HCT116 (cell line): ENCODE results near the gene MPHOSPH10. TPM values are rescaled to one million over a fixed set of nuclear protein-coding genes. Genes with fewer than 3 reads are reported as not detected.

ENCODE experiments used
- ATAC-seq: fragments of 200-7000 bp; cut with Tn5 transposase; 2 replicates; pipeline ENCODE4 v1.9.1; 2020; ENCODE audit warnings: mild to moderate bottlenecking, moderate library complexity
- BruUV-seq: library from RNA; stranded (reverse); fragments of 400-500 nt; replicated peaks from 2 replicates; lab custom pipeline; 2021; lab: Mats Ljungman, UMichigan
- CTCF ChIA-PET: fragments of 300-600 bp; sonication (Branson Sonifier 250); formaldehyde crosslinking; loops from one replicate; lab custom pipeline; 2021; ENCODE audit warnings: antibody characterized with exemption; lab: Charles Lee
- POLR2A ChIA-PET: fragments of 300-600, 350-600 bp; sonication (Branson Sonifier 250); formaldehyde crosslinking; loops from one replicate; lab custom pipeline; 2021; ENCODE audit warnings: antibody characterized with exemption; lab: Charles Lee
- RAD21 ChIA-PET, 2 experiments: fragments of 300-600 bp; sonication (Branson Sonifier 250); formaldehyde crosslinking; loops; one replicate each; lab custom pipeline; 2023; ENCODE audit warnings: low total read pairs in 2 of 2; ENCODE audit not compliant: uncharacterized antibody in 2 of 2, unreplicated experiment in 2 of 2, low non-redundant PET in 1 of 2; lab: Charles Lee
- DNase-seq: peaks from one replicate; pipeline ENCODE4 v3.0.0-alpha.2; 2010; ENCODE audit warnings: low read depth, low spot score
- H2AFZ ChIP-seq: fragments of 200-600 bp; shearing (Covaris generic), sonication (generic); 2 replicates; pipeline ENCODE4 v1.6.1; 2017; ENCODE audit warnings: low read depth, mixed run types, mixed read lengths, antibody characterized with exemption, low read length; ENCODE audit not compliant: poor library complexity, severe bottlenecking
- H3K27ac ChIP-seq: 2 replicates; pipeline ENCODE4 v1.5.1; 2012; ENCODE audit warnings: low read depth, low read length
- H3K27me3 ChIP-seq: fragments of 200-600 bp; sonication (generic); 2 replicates; pipeline ENCODE4 v1.6.1; 2016; ENCODE audit warnings: mixed run types, low read length, mixed read lengths; ENCODE audit not compliant: insufficient read depth
- H3K36me3 ChIP-seq, 2 experiments: fragments of 200-500 bp in 1 of 2; fragments of 200-600 bp in 1 of 2; sonication (Bioruptor generic) in 1 of 2; sonication (generic) in 1 of 2; 2 replicates each; pipeline versions ENCODE4 v1.5.1 to v1.6.1; 2014 to 2016; ENCODE audit warnings: low read length in 2 of 2, inconsistent platforms in 1 of 2, mixed read lengths in 1 of 2, mixed run types in 1 of 2; ENCODE audit not compliant: insufficient read depth in 2 of 2, control insufficient read depth in 1 of 2
- H3K4me1 ChIP-seq, 2 experiments: fragments of 200-600 bp in 1 of 2; sonication (generic) in 1 of 2; 2 replicates each; pipeline versions ENCODE4 v1.5.1 to v1.6.1; 2012 to 2017; ENCODE audit warnings: low read length in 2 of 2, inconsistent platforms in 1 of 2, mild to moderate bottlenecking in 1 of 2, mixed read lengths in 1 of 2, mixed run types in 1 of 2, moderate library complexity in 1 of 2; ENCODE audit not compliant: insufficient read depth in 2 of 2, control insufficient read depth in 1 of 2
- H3K4me2 ChIP-seq: fragments of 200-600 bp; sonication (generic); 2 replicates; pipeline ENCODE4 v1.6.1; 2017; ENCODE audit warnings: mixed run types, low read length, mixed read lengths
- H3K4me3 ChIP-seq, 2 experiments: fragments of 200-600 bp in 1 of 2; sonication (generic) in 1 of 2; replicated peaks in 1 of 2; 2 replicates each; pipeline ENCODE4 v1.5.1; 2011 to 2016; ENCODE audit warnings: low read length in 2 of 2, control low read depth in 1 of 2, low read depth in 1 of 2, mild to moderate bottlenecking in 1 of 2, mixed read lengths in 1 of 2, mixed run types in 1 of 2
- H3K79me2 ChIP-seq: fragments of 200-600 bp; sonication (generic); 2 replicates; pipeline ENCODE4 v1.6.1; 2017; ENCODE audit warnings: mild to moderate bottlenecking, mixed run types, low read length, moderate library complexity, mixed read lengths; ENCODE audit not compliant: insufficient read depth
- H3K9ac ChIP-seq: fragments of 200-600 bp; sonication (generic); 2 replicates; pipeline ENCODE4 v1.6.1; 2016; ENCODE audit warnings: low read length, mixed read lengths
- H3K9me2 ChIP-seq: fragments of 200-600 bp; sonication (generic), shearing (Covaris generic); 2 replicates; pipeline ENCODE4 v1.6.1; 2017; ENCODE audit warnings: mixed run types, mild to moderate bottlenecking, moderate library complexity; ENCODE audit not compliant: insufficient read depth
- H3K9me3 ChIP-seq, 2 experiments: fragments of 200-500 bp in 1 of 2; fragments of 200-600 bp in 1 of 2; sonication (Bioruptor generic) in 1 of 2; sonication (generic) in 1 of 2; 2 replicates each; pipeline ENCODE4 v1.6.1; 2014 to 2017; ENCODE audit warnings: low read length in 2 of 2, mixed read lengths in 2 of 2, inconsistent platforms in 1 of 2, low read depth in 1 of 2, mild to moderate bottlenecking in 1 of 2, mixed run types in 1 of 2, moderate library complexity in 1 of 2; ENCODE audit not compliant: control insufficient read depth in 1 of 2, insufficient read depth in 1 of 2
- H4K20me1 ChIP-seq: fragments of 200-600 bp; sonication (generic), shearing (Covaris generic); 2 replicates; pipeline ENCODE4 v1.6.1; 2017; ENCODE audit warnings: mixed run types, mild to moderate bottlenecking, moderate library complexity; ENCODE audit not compliant: insufficient read depth
- CBX3 ChIP-seq: IDR thresholded peaks from 2 replicates; pipeline ENCODE4 v1.6.1; 2012; ENCODE audit warnings: low read depth
- CEBPB ChIP-seq: IDR thresholded peaks from 2 replicates; pipeline ENCODE4 v1.6.1; 2012; ENCODE audit warnings: low read depth
- EGR1 ChIP-seq: IDR thresholded peaks from 2 replicates; pipeline ENCODE4 v1.6.1; 2012; ENCODE audit warnings: low read depth
- EZH2 ChIP-seq: fragments of 200-600 bp; sonication (generic); IDR thresholded peaks from 2 replicates; pipeline ENCODE4 v1.6.1; 2017; ENCODE audit warnings: antibody characterized with exemption, mixed run types
- EZH2phosphoT487 ChIP-seq: fragments of 200-600 bp; IDR thresholded peaks from 2 replicates; pipeline ENCODE4 v1.6.1; 2018; ENCODE audit warnings: antibody characterized with exemption, borderline replicate concordance
- FOSL1 ChIP-seq: IDR thresholded peaks from 2 replicates; pipeline ENCODE4 v1.6.1; 2012; ENCODE audit warnings: low read depth
- POLR2A ChIP-seq: IDR thresholded peaks from 2 replicates; pipeline ENCODE4 v1.7.0; 2011; ENCODE audit warnings: borderline replicate concordance; ENCODE audit not compliant: insufficient read depth, insufficient read length; ENCODE audit errors: extremely low read depth
- POLR2AphosphoS5 ChIP-seq: IDR thresholded peaks from 2 replicates; pipeline ENCODE4 v1.6.1; 2011; ENCODE audit warnings: mild to moderate bottlenecking, low read depth, low read length, moderate library complexity
- RAD21 ChIP-seq: IDR thresholded peaks from 2 replicates; pipeline ENCODE4 v1.6.1; 2012; ENCODE audit warnings: low read depth, mild to moderate bottlenecking
- SIN3A ChIP-seq: IDR thresholded peaks from 2 replicates; pipeline ENCODE4 v1.6.1; 2012; ENCODE audit warnings: low read depth
- SRF ChIP-seq: IDR thresholded peaks from 2 replicates; pipeline ENCODE4 v1.6.1; 2012; ENCODE audit warnings: low read depth
- YY1 ChIP-seq: IDR thresholded peaks from 2 replicates; pipeline ENCODE4 v1.6.1; 2011; ENCODE audit warnings: low read length, low read depth, moderate library complexity, mild to moderate bottlenecking; ENCODE audit not compliant: insufficient replicate concordance; ENCODE audit errors: extremely low read depth
- ZFX ChIP-seq: fragments of 450-650 bp; IDR thresholded peaks from 2 replicates; pipeline ENCODE4 v1.6.1; 2017
- ZNF274 ChIP-seq: fragments of 200-500 bp; sonication (Bioruptor generic); IDR thresholded peaks from 2 replicates; pipeline ENCODE4 v1.6.1; 2014; ENCODE audit warnings: mild to moderate bottlenecking, low read depth, low read length, inconsistent platforms
- intact Hi-C: fragments of 100-400 bp; cut with micrococcal nuclease; formaldehyde crosslinking; loops from 2 replicates; pipeline ENCODE4 v1.10.0; 2022
- total RNA-seq: library from RNA; stranded (reverse); gene quantifications from one replicate; pipeline ENCODE4 v1.2.1, GENCODE V29; 2021; ENCODE audit not compliant: unreplicated experiment
- TF ChIP-seq, protein P1 (sequence below): IDR thresholded peaks from 2 replicates; pipeline ENCODE4 v1.6.1; 2012; ENCODE audit warnings: low read depth
- TF ChIP-seq, protein P2 (sequence below): IDR thresholded peaks from 2 replicates; pipeline ENCODE4 v1.6.1; 2012
- TF ChIP-seq, protein P3 (sequence below), 3 experiments: fragments of 200-600 bp in 1 of 3; sonication (generic) in 1 of 3; IDR thresholded peaks in 2 of 3; conservative IDR thresholded peaks in 1 of 3; 2 replicates each; pipeline ENCODE4 v1.5.1; 2012 to 2017; ENCODE audit warnings: low read depth in 2 of 3, low read length in 2 of 3, antibody characterized with exemption in 1 of 3, borderline replicate concordance in 1 of 3, control low read depth in 1 of 3, mild to moderate bottlenecking in 1 of 3, mixed read lengths in 1 of 3, mixed run types in 1 of 3, moderate library complexity in 1 of 3; ENCODE audit not compliant: insufficient read depth in 1 of 3

MPHOSPH10 gene
- total RNA-seq, 1 experiment from 2014 or later = 36.7 TPM

DNA sequence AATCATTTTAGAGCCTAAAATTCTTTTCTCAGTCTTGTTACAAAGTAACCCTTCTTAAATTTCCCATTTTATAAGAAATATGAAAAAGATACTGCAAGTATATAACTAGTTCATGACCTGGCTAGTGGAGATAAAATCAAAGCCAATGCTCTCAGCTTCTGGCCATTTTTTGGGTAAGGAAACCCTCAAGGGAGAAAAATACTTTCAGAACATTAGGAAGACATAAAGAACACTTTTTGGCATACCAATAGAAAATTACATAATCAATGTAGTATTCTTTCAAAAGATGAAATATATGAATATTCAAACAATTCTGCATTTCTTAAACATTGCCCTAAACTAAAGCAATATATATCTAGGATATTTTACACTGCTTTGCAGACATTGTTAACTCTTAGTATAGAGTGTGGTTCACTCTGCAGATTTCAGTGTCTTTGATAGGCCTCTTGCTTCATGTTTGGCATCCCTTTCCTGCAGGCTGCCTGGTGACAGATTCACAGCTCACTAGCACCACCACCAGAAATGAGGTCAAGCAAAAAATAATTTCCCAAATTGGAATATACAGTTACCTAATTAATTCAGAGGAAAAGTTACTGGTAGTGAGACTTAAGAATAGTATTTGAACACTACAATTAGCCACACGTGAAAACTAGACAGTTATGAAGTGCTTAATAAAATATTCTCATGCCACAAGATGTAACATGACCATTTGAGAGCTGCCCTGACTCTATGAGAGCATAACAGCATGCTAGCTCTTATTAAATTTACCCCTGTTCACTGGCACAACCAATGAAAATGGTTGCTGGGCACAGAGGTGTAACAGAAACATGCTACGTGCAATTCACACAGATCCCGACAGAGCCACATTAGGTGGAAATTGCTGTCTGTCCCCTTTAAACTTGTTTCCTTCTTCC lies 60.5 kb downstream of the MPHOSPH10 start:
- CTCF ChIA-PET = interaction anchor here (1.0 kb wide), 2 partner anchors 36 to 91 kb away, joined by 3 to 5 read pairs; partner anchors contain the start of gene PAIP2B
- ATAC-seq = peak; percentile 78

More for the DNA sequence above, 60.5 kb downstream of the MPHOSPH10 start:
- no peak overlapping the region for H3K4me2 ChIP-seq
- no TSS peak for BruUV-seq
- intact Hi-C loops = no loop called here
- H3K36me3 ChIP-seq = no peaks in the 10 kb centered on the region
- H3K27me3 ChIP-seq = no peaks in the 10 kb centered on the region
- RAD21 ChIA-PET = no interaction called here
- POLR2A ChIA-PET = no interaction called here
- no peak overlapping the region for H2AFZ ChIP-seq
- H3K79me2 ChIP-seq = no peaks in the 10 kb centered on the region
- H3K9me2 ChIP-seq = no peaks in the 10 kb centered on the region
- H4K20me1 ChIP-seq = no peaks in the 10 kb centered on the region
- H3K4me3 ChIP-seq = no peak overlapping the region
- no peaks in the 10 kb centered on the region for H3K4me1 ChIP-seq
- H3K9me3 ChIP-seq = no peaks in the 10 kb centered on the region
- no peak overlapping the region for H3K9ac ChIP-seq
- H3K27ac ChIP-seq = no peak overlapping the region
- DNase-seq = peak; percentile 3
- no peak for TF ChIP-seq SIN3A
- TF ChIP-seq, protein P1, sequence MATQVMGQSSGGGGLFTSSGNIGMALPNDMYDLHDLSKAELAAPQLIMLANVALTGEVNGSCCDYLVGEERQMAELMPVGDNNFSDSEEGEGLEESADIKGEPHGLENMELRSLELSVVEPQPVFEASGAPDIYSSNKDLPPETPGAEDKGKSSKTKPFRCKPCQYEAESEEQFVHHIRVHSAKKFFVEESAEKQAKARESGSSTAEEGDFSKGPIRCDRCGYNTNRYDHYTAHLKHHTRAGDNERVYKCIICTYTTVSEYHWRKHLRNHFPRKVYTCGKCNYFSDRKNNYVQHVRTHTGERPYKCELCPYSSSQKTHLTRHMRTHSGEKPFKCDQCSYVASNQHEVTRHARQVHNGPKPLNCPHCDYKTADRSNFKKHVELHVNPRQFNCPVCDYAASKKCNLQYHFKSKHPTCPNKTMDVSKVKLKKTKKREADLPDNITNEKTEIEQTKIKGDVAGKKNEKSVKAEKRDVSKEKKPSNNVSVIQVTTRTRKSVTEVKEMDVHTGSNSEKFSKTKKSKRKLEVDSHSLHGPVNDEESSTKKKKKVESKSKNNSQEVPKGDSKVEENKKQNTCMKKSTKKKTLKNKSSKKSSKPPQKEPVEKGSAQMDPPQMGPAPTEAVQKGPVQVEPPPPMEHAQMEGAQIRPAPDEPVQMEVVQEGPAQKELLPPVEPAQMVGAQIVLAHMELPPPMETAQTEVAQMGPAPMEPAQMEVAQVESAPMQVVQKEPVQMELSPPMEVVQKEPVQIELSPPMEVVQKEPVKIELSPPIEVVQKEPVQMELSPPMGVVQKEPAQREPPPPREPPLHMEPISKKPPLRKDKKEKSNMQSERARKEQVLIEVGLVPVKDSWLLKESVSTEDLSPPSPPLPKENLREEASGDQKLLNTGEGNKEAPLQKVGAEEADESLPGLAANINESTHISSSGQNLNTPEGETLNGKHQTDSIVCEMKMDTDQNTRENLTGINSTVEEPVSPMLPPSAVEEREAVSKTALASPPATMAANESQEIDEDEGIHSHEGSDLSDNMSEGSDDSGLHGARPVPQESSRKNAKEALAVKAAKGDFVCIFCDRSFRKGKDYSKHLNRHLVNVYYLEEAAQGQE = no peak
- no peak for TF ChIP-seq ZNF274
- TF ChIP-seq POLR2AphosphoS5 = no peak
- TF ChIP-seq RAD21 = peak; percentile 50
- TF ChIP-seq CEBPB = no peak
- TF ChIP-seq FOSL1 = no peak
- TF ChIP-seq EZH2phosphoT487 = no peak
- TF ChIP-seq, protein P2, sequence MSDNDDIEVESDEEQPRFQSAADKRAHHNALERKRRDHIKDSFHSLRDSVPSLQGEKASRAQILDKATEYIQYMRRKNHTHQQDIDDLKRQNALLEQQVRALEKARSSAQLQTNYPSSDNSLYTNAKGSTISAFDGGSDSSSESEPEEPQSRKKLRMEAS = no peak
- TF ChIP-seq YY1 = no peak
- TF ChIP-seq, protein P3, sequence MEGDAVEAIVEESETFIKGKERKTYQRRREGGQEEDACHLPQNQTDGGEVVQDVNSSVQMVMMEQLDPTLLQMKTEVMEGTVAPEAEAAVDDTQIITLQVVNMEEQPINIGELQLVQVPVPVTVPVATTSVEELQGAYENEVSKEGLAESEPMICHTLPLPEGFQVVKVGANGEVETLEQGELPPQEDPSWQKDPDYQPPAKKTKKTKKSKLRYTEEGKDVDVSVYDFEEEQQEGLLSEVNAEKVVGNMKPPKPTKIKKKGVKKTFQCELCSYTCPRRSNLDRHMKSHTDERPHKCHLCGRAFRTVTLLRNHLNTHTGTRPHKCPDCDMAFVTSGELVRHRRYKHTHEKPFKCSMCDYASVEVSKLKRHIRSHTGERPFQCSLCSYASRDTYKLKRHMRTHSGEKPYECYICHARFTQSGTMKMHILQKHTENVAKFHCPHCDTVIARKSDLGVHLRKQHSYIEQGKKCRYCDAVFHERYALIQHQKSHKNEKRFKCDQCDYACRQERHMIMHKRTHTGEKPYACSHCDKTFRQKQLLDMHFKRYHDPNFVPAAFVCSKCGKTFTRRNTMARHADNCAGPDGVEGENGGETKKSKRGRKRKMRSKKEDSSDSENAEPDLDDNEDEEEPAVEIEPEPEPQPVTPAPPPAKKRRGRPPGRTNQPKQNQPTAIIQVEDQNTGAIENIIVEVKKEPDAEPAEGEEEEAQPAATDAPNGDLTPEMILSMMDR (IDR thresholded peaks at IDR 0.05 in 2 of 3, conservative IDR thresholded peaks at IDR 0.05 in 1 of 3; ENCODE audit: borderline replicate concordance in 1 of 3, insufficient read depth in 1 of 3, low read depth in 2 of 3, low read length in 2 of 3) = peak; percentile 35 to 53 (median 35); a peak in 4 of 6 replicates
- no peak for TF ChIP-seq EZH2
- TF ChIP-seq SRF = no peak
- TF ChIP-seq POLR2A = no peak
- no peak for TF ChIP-seq ZFX
- TF ChIP-seq EGR1 = no peak
- TF ChIP-seq CBX3 = no peak
